ENCODE measurements around the gene FIP1L1. TPM values are rescaled to one million over a fixed set of nuclear protein-coding genes. Genes with fewer than 3 reads are reported as not detected.

FIP1L1 gene
- total and polyA plus RNA-seq, 2 donors (not counting 1 experiment from before 2014, with no cell fraction given): 19.0 to 79.3 TPM

DNA sequence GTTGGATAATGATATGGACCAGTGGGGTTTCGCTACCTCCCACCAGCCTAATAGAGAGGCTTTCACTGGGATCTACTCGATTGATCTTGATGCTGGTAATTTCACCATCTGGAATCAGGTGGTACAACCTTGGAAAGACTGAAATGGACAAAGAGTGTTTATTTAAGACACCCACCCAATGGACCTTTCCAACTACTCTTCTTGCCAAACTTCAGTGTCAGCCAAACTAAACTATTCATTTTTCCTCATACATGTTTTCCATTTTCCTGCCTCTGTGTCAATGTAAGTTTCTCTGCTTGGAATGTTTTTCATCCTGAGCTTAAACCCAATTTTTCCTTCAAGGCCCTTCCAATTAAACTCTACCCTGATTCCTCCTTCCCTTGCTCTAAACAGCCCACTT is 121.3 kb downstream of the FIP1L1 start:
- H3K27ac Mint-ChIP-seq: no peak overlapping the region
- H3K9ac ChIP-seq (ENCODE audit: low read length): no peak overlapping the region
- ATAC-seq (ENCODE audit: low read depth) (no peak), DNase-seq (no peak)
- no peak overlapping the region for H2AFZ ChIP-seq (ENCODE audit: insufficient read depth, low read depth, low read length, poor library complexity, severe bottlenecking)
- H4K20me1 ChIP-seq (ENCODE audit: control insufficient read depth, insufficient read depth, low read length, poor library complexity, severe bottlenecking): no peaks in the 10 kb centered on the region
- H3K4me1 ChIP-seq (ENCODE audit: control insufficient read depth in 2 of 2, insufficient read depth in 2 of 2, low read length in 2 of 2): no peaks in the 10 kb centered on the region
- intact Hi-C loops (cut with micrococcal nuclease): no loop called here
- H3K9me3 ChIP-seq (ENCODE audit: control extremely low read depth in 1 of 3, control insufficient read depth in 2 of 3, insufficient read depth in 1 of 3, low read length in 2 of 3): no peaks in the 10 kb centered on the region
- H3K4me3 ChIP-seq (ENCODE audit: control extremely low read depth in 1 of 5, extremely low read depth in 1 of 5, insufficient read depth in 1 of 5, low read depth in 2 of 5, low read length in 4 of 5): no peak overlapping the region
- CTCF ChIA-PET: interaction anchor here (0.5 kb wide), 1 partner anchor 416 kb away, joined by 3 read pairs; no protein-coding TSS in a partner anchor
- H3K9me3 Mint-ChIP-seq (ENCODE audit: insufficient read depth): no peaks in the 10 kb centered on the region
- no peaks in the 10 kb centered on the region for H3K36me3 ChIP-seq (replicated peaks in 1 of 2; ENCODE audit: control extremely low read depth in 1 of 2, control insufficient read depth in 1 of 2, extremely low read depth in 1 of 2, insufficient read depth in 2 of 2, low read length in 1 of 2)
- WGBS (ENCODE audit: insufficient coverage): no CpG with 5 or more reads among the region's 2 CpGs
- peaks cover 3% of the 10 kb centered on the region for H3K27me3 Mint-ChIP-seq
- H3K27ac ChIP-seq (ENCODE audit: low read length in 2 of 2): no peak overlapping the region
- no peaks in the 10 kb centered on the region for H3K27me3 ChIP-seq (replicated peaks in 1 of 4; ENCODE audit: control extremely low read depth in 1 of 4, control insufficient read depth in 3 of 4, insufficient read depth in 4 of 4, low read length in 3 of 4)
- no peaks in the 10 kb centered on the region for H3K4me1 Mint-ChIP-seq
- POLR2A ChIA-PET: no interaction called here
- no peaks in the 10 kb centered on the region for H3K79me2 ChIP-seq (ENCODE audit: control insufficient read depth, insufficient read depth, low read length)
- no peak overlapping the region for H3K4me3 Mint-ChIP-seq
- TF ChIP-seq, protein P1, sequence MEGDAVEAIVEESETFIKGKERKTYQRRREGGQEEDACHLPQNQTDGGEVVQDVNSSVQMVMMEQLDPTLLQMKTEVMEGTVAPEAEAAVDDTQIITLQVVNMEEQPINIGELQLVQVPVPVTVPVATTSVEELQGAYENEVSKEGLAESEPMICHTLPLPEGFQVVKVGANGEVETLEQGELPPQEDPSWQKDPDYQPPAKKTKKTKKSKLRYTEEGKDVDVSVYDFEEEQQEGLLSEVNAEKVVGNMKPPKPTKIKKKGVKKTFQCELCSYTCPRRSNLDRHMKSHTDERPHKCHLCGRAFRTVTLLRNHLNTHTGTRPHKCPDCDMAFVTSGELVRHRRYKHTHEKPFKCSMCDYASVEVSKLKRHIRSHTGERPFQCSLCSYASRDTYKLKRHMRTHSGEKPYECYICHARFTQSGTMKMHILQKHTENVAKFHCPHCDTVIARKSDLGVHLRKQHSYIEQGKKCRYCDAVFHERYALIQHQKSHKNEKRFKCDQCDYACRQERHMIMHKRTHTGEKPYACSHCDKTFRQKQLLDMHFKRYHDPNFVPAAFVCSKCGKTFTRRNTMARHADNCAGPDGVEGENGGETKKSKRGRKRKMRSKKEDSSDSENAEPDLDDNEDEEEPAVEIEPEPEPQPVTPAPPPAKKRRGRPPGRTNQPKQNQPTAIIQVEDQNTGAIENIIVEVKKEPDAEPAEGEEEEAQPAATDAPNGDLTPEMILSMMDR (IDR thresholded peaks at IDR 0.05): no peak
- no peak for TF ChIP-seq EZH2 (IDR thresholded peaks at IDR 0.05; ENCODE audit: borderline replicate concordance, insufficient read depth, low read depth, low read length, poor library complexity, severe bottlenecking)
- no peak overlapping the region for H3K4me2 ChIP-seq (replicated peaks; ENCODE audit: low read depth, low read length, poor library complexity, severe bottlenecking)

DNA sequence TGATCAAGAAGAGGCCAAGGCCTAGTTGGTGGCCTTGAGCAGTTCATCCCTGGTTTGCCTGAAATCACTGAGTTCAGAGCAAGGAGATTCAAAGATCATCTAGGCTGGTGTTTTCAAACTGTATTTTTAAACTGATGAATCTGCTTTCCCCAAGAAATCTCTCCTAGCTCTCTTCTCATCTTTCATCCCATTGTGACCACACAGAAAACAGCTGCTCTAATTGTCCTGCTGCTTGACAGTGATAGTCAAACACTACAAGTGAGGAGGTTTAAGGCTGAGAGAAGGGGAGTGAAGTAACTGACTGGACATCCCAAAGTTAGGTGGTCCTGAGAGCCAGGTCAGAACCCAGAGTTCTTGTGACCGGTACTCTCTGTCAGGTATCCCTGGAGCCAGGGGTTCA is 122.3 kb downstream of the FIP1L1 start:
- Histone ChIP-seq H3K9ac (ENCODE audit: low read length) (no peak overlapping the region), H4K20me1 (ENCODE audit: control insufficient read depth, insufficient read depth, low read length, poor library complexity, severe bottlenecking) (no peaks in the 10 kb centered on the region), H3K4me1 (ENCODE audit: control insufficient read depth in 2 of 2, insufficient read depth in 2 of 2, low read length in 2 of 2) (no peaks in the 10 kb centered on the region), H3K79me2 (ENCODE audit: control insufficient read depth, insufficient read depth, low read length) (no peaks in the 10 kb centered on the region), H3K27me3 (replicated peaks in 1 of 4; ENCODE audit: control extremely low read depth in 1 of 4, control insufficient read depth in 3 of 4, insufficient read depth in 4 of 4, low read length in 3 of 4) (no peaks in the 10 kb centered on the region), H3K4me3 (ENCODE audit: control extremely low read depth in 1 of 5, extremely low read depth in 1 of 5, insufficient read depth in 1 of 5, low read depth in 2 of 5, low read length in 4 of 5) (no peak overlapping the region), H3K36me3 (replicated peaks in 1 of 2; ENCODE audit: control extremely low read depth in 1 of 2, control insufficient read depth in 1 of 2, extremely low read depth in 1 of 2, insufficient read depth in 2 of 2, low read length in 1 of 2) (no peaks in the 10 kb centered on the region), H3K27ac (ENCODE audit: low read length in 2 of 2) (no peak overlapping the region), H3K9me3 (ENCODE audit: control extremely low read depth in 1 of 3, control insufficient read depth in 2 of 3, insufficient read depth in 1 of 3, low read length in 2 of 3) (no peaks in the 10 kb centered on the region), H2AFZ (ENCODE audit: insufficient read depth, low read depth, low read length, poor library complexity, severe bottlenecking) (no peak overlapping the region), H3K4me2 (replicated peaks; ENCODE audit: low read depth, low read length, poor library complexity, severe bottlenecking) (no peak overlapping the region)
- ATAC-seq (ENCODE audit: low read depth) (no peak), DNase-seq (no peak)
- intact Hi-C loops (cut with micrococcal nuclease): no loop called here
- Mint-ChIP-seq H3K27me3 (peaks cover 3% of the 10 kb centered on the region), H3K4me1 (no peaks in the 10 kb centered on the region), H3K4me3 (no peak overlapping the region), H3K9me3 (ENCODE audit: insufficient read depth) (no peaks in the 10 kb centered on the region), H3K27ac (no peak overlapping the region)
- TF ChIP-seq, protein P1 (IDR thresholded peaks at IDR 0.05): no peak
- no peak for TF ChIP-seq EZH2 (IDR thresholded peaks at IDR 0.05; ENCODE audit: borderline replicate concordance, insufficient read depth, low read depth, low read length, poor library complexity, severe bottlenecking)
- ChIA-PET CTCF (no interaction called here), POLR2A (no interaction called here)
- WGBS (ENCODE audit: insufficient coverage): 91% methylated on average over 1 of the region's 1 CpG

All from B cell (primary cell).